NCI-H1436 (cell line): Measurements from ENCODE around the gene SART1.

Source experiments
- DNase-seq: peaks from one replicate; lab custom pipeline; 2025; lab: John Stamatoyannopoulos, UW

The SART1 gene, protein sequence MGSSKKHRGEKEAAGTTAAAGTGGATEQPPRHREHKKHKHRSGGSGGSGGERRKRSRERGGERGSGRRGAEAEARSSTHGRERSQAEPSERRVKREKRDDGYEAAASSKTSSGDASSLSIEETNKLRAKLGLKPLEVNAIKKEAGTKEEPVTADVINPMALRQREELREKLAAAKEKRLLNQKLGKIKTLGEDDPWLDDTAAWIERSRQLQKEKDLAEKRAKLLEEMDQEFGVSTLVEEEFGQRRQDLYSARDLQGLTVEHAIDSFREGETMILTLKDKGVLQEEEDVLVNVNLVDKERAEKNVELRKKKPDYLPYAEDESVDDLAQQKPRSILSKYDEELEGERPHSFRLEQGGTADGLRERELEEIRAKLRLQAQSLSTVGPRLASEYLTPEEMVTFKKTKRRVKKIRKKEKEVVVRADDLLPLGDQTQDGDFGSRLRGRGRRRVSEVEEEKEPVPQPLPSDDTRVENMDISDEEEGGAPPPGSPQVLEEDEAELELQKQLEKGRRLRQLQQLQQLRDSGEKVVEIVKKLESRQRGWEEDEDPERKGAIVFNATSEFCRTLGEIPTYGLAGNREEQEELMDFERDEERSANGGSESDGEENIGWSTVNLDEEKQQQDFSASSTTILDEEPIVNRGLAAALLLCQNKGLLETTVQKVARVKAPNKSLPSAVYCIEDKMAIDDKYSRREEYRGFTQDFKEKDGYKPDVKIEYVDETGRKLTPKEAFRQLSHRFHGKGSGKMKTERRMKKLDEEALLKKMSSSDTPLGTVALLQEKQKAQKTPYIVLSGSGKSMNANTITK

DNA sequence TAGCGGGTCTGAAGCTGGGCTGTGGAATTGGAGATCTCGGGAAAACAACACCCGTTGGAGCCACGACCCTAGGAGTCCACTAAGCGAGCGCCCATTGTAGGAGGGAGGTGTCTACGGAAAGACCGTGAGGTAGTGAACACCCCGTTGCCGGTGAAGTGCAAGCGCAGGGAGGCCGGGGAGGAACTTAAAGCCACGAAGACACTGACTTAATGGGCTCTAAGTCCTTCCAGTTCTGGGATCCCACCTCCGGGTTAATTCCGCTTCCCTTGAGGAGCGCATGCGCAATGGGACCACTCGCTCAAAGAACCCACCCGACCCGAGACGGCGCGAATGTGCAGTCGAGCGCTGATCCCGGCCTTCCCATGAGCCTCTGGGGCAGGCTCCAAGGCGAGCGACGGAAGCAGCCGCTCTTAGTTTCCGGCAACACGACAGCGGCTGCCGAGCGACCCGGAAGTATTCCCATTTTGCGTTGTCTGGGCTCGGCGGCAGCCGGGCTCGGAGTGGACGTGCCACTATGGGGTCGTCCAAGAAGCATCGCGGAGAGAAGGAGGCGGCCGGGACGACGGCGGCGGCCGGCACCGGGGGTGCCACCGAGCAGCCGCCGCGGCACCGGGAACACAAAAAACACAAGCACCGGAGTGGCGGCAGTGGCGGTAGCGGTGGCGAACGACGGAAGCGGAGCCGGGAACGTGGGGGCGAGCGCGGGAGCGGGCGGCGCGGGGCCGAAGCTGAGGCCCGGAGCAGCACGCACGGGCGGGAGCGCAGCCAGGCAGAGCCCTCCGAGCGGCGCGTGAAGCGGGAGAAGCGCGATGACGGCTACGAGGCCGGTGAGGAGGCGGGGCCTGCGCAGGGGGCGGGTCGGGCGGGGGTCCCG is at the start of gene SART1:
TSS of gene SART1 (plus strand) at position 468 of the 874 bp plus-strand sequence. CDS start at position 515, 47 bp downstream.
- DNase-seq, result peak; percentile 97

DNA sequence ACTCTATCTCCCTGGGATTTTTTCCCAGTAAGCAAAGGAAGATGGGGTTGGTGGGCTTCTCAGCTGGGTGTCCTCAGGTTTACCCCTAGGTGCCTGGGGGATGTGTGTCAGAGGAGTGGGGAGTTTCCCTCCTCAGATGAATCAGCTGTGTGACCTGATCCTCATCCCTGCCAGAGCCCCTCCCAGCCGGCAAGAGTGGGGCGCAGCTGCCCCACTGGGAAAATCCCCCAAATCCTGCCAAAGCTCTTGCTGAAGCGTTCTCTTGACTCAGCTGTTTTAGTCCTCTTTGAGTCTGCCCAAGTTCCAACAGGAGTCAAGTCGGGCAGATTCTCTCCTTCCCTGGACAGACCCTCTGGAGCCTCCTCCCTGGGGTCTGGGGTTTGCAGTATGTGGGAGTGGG is 48.7 kb upstream of the SART1 start:
- DNase-seq, result no peak

DNA sequence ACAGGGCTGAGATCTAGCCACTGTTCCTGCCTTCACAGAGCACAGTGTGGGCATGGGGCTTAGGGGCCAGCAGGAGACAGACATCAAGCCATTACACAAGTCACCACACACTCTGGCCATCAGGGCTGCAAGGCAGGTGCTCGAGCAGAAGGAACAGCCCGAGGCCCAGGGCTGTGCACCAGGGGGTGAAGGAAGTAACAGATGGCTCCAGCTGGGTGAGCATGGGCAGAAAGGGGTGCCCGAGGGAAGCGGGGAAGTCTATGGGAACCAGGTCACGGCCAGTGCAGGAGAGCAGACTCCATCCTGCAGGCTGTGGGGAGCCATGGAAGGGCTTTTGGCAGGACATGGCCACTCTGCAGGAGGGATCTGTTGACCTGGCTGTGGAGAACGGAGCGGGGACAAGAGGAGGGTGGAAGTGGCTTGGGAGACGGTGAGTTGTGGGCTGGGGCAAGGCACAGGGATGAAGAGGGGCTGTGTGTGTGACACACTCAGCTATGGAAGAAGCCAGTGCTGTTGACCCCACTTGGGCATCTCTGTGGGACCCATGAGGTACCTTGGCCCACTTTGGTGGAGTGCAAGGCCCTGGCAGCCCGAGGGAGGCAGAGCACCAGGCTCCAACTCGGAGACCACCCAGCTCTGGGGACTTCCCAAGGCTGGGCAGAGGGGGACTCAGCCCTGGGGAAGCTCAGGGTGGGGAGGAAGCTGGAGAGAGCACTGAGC is 46.3 kb upstream of the SART1 start:
- no peak for DNase-seq

DNA sequence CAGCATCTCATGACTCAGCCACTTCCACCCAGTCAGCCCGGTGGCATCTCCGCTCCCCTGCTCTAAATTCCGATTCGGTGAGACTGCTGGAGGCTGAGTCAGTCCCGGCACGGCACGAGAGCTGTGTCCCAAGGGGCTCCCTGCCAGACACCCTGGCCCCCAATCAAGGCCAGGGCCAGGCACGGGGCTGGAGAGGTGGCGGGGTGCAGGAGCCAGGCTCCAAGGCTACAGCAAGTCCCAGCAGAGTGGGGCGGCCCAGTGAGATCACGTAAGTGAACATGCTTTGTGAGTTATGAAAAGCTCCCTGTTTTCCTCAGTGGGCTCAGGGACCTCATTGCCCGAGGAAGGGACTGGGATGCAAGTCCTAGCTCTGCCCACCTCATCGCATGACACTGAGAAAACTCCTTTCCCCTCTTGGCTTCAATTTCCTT is 45.7 kb upstream of the SART1 start:
- DNase-seq, result no peak

DNA sequence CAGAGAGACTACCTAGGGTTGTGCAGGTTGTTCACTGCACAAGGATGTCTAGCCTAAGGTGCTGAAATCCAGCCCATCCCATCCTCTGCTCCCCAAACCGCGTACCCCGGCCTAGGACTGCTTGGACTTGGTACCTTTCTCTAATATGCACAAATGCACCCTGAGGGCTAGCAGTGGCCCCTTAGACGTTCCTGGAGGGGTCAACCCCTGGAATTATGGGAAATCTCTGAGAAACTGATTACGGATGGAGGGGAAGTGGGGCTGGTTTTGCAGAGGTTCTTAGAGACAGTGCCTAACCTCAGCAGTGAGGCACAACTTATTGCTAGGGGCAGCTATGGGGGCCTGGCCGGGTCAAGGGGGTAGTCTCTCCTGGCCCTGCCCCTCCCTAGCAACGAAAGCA is 45.1 kb upstream of the SART1 start:
- DNase-seq, result no peak

DNA sequence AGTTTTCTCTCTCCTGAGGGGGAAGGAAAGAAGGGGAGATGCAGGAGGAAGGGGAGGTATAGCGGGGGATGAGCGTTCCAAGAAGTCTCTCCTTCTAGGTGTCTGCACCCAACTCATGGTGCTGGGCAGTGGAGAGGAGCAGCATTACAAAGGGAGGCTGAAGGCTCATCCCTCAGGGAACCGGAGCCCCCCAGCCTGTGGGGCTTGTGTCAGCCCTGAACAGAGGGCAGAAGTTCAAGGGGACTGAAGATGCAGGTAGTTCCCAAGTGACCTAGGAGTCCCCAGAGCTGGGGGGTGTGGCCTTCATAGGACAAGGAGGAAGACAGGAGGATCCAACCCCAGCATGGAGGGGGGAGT is 44.5 kb upstream of the SART1 start:
- DNase-seq, result no peak

DNA sequence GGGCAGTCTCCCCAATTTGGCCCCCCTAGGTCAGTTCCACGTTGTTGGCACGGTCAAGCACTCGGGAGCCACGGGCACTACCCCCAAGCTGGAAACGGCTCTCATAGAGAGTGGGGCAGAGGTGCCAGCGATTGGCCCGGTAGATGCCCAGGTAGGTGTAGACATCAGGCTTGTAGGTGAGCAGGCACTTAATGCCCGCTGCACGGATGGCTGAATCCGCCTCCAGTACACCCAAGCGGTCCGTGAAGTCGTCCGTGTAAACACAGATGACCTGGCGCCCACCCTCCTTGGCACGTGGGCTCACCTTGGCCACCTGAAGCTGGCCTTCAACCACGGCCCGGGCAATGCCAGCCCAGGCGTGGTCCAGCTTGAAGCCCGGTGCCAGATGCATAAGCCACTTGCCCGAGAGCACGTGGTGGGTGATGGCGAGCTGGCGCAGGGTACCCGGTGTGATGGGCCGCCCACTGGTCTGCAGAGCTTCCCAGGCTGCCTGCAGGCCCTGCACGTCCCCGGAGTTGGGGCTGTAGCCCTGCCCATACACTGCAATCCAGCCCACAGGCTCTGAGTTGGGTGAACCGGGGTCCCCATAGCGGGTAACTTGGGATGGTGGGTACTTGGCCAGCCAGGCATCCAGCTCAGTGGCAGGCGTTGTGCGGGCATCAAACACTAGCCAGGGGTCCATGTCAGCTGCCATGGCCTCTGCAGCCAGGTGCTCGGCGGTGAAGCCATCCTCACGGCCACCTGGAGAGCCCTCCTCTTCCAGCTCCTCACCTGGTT is 43.9 kb upstream of the SART1 start:
- no peak for DNase-seq

DNA sequence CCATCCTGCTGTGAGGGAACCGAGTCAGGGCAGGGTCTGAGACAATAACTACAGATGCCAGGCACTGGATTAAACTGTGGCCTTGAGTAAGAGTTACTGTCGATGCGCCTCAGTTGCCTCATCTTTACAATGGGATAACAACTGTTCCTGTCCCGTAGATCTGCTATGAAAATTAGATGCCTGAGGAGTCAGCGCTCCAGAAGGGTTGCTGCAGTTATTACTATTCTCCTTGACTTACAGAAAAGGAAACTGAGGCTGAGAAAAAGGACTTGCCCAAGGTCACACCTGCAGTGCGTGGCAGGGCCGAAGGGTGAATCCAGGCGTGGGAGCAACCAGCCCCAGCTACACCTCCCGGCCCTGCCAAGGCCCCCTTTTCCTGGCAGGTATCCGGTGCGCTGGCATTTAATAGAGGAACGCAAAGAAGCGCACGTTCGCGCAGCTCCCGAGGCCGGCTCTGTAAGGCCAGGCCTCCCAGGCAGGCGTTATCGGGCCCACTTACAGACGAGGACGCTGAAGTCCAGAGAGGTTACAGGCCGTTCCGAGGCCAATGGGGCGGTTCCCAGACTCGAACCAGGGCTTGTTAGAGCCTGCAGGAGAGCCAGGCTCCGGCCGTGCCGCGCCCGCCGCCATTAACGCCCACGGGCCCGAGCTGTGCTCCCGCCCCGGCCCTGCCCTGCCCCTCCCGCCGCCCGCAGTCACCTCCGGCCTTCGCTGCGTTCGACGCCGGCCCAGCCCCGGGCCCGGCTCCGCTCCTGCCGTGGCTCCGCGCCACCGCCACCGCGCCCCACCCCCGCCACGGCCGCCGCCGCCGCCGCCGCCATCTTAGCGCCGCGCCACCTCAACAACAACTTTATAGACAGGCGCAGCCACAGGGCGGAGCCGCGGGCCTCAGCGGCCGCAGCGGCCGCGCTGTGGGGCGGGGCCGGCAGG is 43.1 kb upstream of the SART1 start, which contains the start of gene C11orf68:
TSS of gene C11orf68 (minus strand) at position 852 of the 930 bp plus-strand sequence. CDS start at position 821, 31 bp downstream.
- no peak for DNase-seq

DNA sequence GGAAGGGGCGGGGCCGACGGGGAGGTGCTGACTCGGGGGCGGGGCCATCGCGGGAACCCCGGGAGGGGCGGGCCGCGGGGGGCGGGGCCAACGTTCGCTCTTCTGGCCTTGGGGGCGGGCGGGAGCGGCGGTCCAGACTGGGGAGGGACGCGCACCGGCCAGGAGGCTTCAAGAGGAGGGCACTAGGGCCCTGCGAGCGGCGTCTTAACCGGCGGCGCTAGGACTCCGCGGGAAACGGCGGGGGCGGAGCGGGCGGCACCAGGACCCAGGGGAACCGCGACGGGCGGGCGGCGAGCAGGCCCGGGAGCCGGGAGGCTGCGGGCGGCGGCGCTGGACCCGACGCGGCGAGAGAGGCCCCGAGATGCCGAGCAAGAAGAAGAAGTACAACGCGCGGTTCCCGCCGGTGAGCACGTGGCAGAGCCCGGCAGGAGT is 42.4 kb upstream of the SART1 start, which contains the start of gene DRAP1:
TSS of gene DRAP1 (plus strand) at position 286 of the 432 bp plus-strand sequence. CDS start at position 362, 76 bp downstream.
- DNase-seq, result peak; percentile 96

DNA sequence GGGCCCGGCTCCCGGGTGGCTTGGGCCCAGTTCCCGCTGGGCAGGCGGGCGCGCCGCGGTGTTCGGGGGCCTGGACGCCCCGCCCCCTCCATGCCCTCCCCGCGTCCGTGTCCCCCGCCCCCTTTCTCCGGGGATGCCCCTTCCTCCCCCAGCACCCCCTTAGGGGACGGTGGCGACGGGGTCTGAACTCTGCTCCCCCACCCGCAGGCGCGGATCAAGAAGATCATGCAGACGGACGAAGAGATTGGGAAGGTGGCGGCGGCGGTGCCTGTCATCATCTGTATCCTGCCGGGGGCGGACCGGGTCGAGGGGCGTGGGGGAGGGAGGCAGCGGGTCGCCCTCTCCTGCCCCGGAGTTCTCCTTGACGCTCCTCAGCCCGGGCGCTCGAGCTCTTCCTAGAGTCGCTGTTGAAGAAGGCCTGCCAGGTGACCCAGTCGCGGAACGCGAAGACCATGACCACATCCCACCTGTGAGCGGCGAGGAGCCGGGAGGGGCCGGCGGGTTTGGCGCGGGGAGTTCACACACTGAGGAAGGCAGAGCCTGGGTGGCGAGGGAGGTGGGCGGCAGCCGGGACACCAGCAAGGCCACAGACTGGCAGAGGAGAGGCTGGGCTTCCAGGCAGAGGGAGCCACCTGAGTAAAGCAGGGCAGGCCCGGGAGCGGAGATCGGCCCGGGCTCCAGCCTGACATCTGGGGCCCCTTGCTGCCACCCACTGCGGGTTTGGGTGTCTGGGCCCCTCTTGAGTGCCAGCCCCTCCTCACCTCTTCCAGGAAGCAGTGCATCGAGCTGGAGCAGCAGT is 41.8 kb upstream of the SART1 start:
- no peak for DNase-seq

DNA sequence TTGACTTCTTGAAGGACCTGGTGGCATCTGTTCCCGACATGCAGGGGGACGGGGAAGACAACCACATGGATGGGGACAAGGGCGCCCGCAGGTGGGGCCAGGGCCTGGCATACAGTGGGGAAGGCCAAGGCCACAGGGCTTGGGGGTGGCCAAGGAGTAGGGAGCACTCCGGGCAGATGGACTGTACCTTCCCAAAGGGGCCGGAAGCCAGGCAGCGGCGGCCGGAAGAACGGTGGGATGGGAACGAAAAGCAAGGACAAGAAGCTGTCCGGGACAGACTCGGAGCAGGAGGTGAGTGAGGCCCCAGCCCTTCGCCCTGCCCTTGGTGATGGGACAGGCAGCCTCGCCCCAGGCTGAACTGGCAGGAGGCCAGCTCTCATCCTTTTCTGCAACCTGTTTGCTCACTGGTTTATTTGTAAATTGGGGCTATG is 41.1 kb upstream of the SART1 start:
- no peak for DNase-seq

DNA sequence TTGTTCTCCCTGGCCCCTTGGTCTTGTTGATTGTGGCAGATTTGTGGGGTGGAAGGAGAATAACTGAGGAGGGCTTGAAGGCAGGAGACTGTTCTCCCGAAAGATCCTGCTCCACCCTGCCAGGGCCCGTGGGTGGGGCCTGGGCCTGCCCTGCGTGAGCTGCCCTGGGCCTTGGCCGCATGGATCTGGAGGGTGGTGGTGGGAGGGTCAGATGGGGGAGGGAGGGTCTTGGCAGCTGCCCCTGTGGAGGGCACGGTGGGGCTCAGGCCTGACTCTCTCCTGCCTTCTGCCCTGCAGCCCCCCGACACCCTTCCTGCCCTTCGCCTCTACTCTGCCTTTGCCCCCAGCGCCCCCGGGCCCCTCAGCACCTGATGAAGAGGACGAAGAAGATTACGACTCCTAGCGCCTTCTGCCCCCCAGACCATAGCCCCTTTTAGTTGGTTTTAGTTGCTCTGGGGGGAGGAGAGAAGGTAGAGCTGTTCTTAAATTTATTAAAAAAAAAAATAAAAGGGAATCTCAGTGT is 40.4 kb upstream of the SART1 start:
- no peak for DNase-seq

DNA sequence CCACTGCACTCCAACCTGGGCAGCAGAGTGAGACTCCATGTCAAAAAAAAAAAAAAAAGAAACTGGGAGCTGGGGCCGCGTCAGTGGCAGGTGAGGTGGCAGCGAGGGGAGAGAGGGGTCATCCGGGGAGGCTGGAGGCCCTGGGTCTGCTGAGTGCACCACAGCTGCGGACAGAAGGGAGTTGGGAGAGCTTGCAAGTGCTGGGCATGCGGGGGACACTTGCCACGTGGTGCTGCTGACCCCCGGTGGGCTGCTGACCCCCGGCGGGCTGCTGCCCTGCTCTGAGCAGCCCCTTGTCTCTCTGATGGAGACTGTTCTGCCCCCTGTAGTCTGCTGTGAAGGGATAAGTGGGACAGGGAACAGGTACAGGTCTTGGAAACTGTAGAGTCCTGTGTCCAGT is 39.7 kb upstream of the SART1 start:
- DNase-seq, result no peak

DNA sequence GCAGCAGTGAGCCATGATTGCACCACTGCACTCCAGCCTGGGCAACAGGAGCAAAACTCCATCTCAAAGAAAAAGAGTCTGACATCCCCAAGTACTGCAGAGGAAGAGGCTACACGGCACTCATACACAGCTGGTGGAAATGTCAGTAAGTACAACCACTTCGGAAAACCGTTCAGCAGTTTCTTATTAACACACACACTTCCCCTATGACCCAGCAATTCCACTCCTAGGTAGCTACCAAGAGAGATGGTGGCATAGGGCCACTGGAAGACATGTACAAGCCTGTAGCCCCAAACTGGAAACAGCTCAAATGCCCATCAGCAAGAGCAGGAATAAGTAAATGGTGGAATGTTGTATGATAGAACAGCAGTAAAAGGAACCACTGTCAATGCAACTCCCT is 39.0 kb upstream of the SART1 start:
- DNase-seq, result no peak

DNA sequence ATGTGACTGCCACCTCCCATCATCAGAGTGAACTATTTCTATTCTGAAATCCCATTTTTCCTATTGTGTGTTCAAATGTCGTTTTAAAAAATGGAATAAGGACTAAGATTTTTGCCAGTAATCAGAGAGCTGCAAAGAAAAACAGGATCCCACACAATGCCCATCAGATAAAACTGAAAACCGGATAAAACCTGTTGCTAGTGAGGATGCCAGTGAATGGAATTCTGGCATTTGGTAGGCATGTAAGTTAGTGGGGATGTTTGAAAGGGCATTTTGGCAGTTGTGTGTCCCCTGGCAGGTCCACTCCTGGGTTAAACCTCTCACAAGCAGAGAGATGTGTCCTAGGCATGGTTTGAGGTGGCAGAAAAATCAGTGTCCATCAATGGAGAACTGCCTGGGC is 36.1 kb upstream of the SART1 start:
- no peak for DNase-seq

DNA sequence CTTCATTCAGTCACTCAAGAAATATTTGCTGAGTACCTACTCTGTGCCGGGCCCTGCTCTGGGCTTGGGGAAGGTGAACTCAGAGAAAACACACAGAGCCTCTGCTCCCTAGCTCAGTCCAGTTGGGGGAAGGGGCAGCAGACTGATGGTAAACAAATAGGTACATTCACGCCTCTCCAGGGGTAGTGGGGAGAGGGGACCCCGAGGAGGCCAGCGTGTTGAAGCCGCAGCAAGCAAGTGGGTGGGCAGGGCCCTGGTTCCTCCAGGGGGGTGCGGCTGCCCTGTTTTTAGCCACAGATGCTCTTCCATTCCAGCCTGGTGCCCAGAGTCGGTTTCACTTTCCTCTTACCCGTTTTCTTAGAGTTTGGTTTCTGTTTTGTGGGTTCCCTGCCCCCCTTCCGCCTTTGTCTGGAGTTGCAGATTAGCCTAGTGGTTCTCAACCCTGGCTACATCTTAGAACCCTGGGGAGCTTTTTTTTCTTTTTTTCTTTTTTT is 33.6 kb upstream of the SART1 start:
- no peak for DNase-seq

DNA sequence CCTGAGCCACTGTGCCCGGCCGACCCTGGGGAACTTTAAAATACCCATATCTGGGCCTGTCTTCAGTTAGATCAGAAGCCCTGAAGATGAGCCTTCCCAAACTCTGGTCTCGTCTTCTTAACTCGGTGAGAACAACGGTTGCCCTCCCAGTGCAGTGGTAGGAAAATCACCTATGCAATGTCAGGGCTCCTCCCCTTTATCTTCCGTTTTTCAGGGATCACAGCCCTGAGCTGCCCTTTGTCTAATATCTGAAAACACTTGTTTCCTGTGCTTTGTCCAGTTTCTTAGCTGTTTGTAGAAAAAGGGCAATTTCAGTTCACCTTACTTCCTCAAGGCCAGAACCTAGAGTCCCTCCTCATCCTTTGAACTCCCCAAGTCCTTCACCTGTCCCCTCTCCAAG is 32.9 kb upstream of the SART1 start:
- no peak for DNase-seq
